Right atrium auricular region (tissue), 2 donors: ENCODE measurements around the gene NOP56. TPM values are rescaled to one million over a fixed set of nuclear protein-coding genes. Genes with fewer than 3 reads are reported as not detected.

Experiments used
- DNase-seq: peaks from one replicate; pipeline ENCODE4 v3.0.0-alpha.2; 2019; ENCODE audit warnings: low spot score
- H3K27ac ChIP-seq, 2 donors: fragments of 200-600 bp; sonication (generic); 1 replicate in 1 of 2; 2 replicates in 1 of 2; pipeline ENCODE4 v1.5.1; 2016 to 2019
- H3K27me3 ChIP-seq, 2 donors: fragments of 200-600 bp; sonication (generic); one replicate each; pipeline versions ENCODE4 v1.5.1 to v1.6.0; 2017 to 2019
- H3K36me3 ChIP-seq: fragments of 200-600 bp; sonication (generic); one replicate; pipeline ENCODE4 v1.5.1; 2016
- H3K4me1 ChIP-seq, 2 donors: fragments of 200-600 bp; sonication (generic); one replicate each; pipeline versions ENCODE4 v1.5.1 to v1.6.0; 2017 to 2019
- H3K4me3 ChIP-seq, 2 donors: fragments of 200-600 bp; sonication (generic); 1 replicate in 1 of 2; 2 replicates in 1 of 2; pipeline ENCODE4 v1.5.1; 2017 to 2019; ENCODE audit warnings: mild to moderate bottlenecking in 1 of 2, moderate library complexity in 1 of 2
- H3K9me3 ChIP-seq, 2 donors: fragments of 200-600 bp; sonication (generic); one replicate each; pipeline ENCODE4 v1.5.1; 2019
- total RNA-seq, 2 donors: library from RNA; depleted of rRNA; stranded (reverse); fragments of >200 nt; gene quantifications; one replicate each; pipeline ENCODE4 v1.1.0, GENCODE V29; 2016
- TF ChIP-seq, protein P1 (sequence below), 2 donors: fragments of 200-600 bp; sonication (generic); IDR thresholded peaks; one replicate each; pipeline ENCODE4 v1.5.1; 2019; ENCODE audit warnings: antibody characterized with exemption in 2 of 2

NOP56 gene
- total RNA-seq, 2 donors from 2014 or later: 30.9 to 47.1 TPM

DNA sequence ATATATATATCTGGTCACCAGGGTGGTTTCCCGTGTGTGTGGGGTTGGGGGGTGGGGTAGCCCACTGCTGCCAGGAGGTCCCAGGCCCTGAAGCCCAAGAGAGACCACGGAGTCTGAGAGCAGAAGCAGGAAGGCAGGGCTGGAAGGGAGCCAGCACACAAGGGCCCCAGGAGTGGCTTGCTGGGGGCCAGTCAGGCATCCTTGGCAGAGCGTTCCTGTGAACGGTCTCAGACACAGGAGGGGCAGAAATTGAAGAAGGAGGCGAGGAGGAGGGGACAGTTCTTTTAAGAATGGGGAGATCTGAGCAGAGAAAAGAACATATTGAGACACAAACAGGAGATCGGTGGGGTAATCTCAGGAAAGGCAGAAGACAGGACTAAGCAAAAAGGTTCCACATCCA lies 38.3 kb downstream of the NOP56 start:
- no peak overlapping the region for H3K4me3 ChIP-seq
- H3K9me3 ChIP-seq: no peaks in the 10 kb centered on the region
- H3K27ac ChIP-seq: no peak overlapping the region
- no peaks in the 10 kb centered on the region for H3K36me3 ChIP-seq
- H3K27me3 ChIP-seq: no peaks in the 10 kb centered on the region
- H3K4me1 ChIP-seq: peaks cover 0 to 13% of the 10 kb centered on the region in 2 donors
- DNase-seq: no peak
- TF ChIP-seq, protein P1, sequence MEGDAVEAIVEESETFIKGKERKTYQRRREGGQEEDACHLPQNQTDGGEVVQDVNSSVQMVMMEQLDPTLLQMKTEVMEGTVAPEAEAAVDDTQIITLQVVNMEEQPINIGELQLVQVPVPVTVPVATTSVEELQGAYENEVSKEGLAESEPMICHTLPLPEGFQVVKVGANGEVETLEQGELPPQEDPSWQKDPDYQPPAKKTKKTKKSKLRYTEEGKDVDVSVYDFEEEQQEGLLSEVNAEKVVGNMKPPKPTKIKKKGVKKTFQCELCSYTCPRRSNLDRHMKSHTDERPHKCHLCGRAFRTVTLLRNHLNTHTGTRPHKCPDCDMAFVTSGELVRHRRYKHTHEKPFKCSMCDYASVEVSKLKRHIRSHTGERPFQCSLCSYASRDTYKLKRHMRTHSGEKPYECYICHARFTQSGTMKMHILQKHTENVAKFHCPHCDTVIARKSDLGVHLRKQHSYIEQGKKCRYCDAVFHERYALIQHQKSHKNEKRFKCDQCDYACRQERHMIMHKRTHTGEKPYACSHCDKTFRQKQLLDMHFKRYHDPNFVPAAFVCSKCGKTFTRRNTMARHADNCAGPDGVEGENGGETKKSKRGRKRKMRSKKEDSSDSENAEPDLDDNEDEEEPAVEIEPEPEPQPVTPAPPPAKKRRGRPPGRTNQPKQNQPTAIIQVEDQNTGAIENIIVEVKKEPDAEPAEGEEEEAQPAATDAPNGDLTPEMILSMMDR (IDR thresholded peaks at IDR 0.05): no peak

- peaks cover 0 to 13% of the 10 kb centered on the region in 2 donors for H3K4me1 ChIP-seq
- no peak overlapping the region for H3K4me3 ChIP-seq
- H3K27me3 ChIP-seq: no peaks in the 10 kb centered on the region
- H3K9me3 ChIP-seq: no peaks in the 10 kb centered on the region
- no peak overlapping the region for H3K27ac ChIP-seq
- no peak for DNase-seq
- TF ChIP-seq, protein P1 (IDR thresholded peaks at IDR 0.05): no peak
- no peaks in the 10 kb centered on the region for H3K36me3 ChIP-seq
Measured at GRCh38 chr20:2691127-2691526, 38.7 kb downstream of the NOP56 start.

DNA sequence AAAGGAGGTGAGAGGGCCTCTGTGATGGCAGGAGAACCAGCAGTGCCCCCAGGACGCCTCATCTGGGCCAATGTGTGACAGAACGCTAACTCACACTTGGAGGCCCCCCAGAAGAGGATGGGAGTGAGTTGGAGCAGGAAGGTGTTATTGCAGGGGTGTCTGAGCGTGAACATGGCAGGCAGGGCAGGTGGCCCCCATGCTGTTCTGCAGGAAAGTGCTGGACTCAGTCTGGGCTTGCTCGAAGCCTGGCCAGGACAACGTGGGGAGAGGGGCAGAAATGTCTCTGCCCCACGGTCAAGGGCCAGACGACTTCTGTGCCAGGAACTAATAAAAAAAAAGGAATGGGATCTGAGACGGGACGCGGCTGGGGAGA lies 39.2 kb downstream of the NOP56 start:
- Histone ChIP-seq H3K4me3 (peak overlapping the region in 1 of 2 donors; percentile 61), H3K4me1 (peaks cover 0 to 13% of the 10 kb centered on the region in 2 donors), H3K36me3 (no peaks in the 10 kb centered on the region), H3K27me3 (no peaks in the 10 kb centered on the region), H3K27ac (peak overlapping the region; percentile 73 to 75), H3K9me3 (no peaks in the 10 kb centered on the region)
- DNase-seq: no peak
- TF ChIP-seq, protein P1 (IDR thresholded peaks at IDR 0.05): no peak

- TF ChIP-seq, protein P1 (IDR thresholded peaks at IDR 0.05): no peak
- Histone ChIP-seq H3K27ac (peak within 1 kb of the TSS; percentile 73 to 75), H3K4me3 (peak within 1 kb of the TSS; percentile 43 to 61), H3K27me3 (no peaks in the 10 kb centered on the region), H3K9me3 (no peaks in the 10 kb centered on the region), H3K36me3 (no peaks in the 10 kb centered on the region), H3K4me1 (peaks cover 0 to 13% of the 10 kb centered on the region in 2 donors)
- peak; percentile 69 for DNase-seq
Measured at GRCh38 chr20:2692036-2692885, 39.8 kb downstream of the NOP56 start, which contains the start of gene EBF4. TSS of gene EBF4 (plus strand) at chr20:2692780. CDS start at chr20:2693646, 866 bp downstream.

DNA sequence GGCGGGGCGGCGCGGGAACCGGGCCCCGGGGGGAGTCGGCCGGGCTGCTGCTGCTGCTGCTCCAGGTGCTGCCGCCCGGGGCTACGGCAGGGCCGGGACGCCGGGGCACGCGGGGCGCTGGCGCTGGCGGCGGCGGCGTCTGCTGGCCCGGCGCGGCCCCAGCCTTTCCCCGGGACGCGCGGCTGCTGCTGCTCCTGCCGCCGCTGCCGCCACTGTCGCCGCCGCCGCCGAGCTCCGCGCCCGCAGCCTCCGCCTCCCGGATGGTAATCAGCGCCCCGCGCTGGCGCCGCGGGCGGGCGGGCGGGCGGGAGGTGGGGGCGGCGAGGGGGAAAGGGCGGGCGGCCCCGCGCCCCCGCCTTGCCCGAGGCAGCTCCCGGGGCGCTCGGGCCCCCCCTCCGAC lies 40.5 kb downstream of the NOP56 start:
- no peak overlapping the region for H3K27ac ChIP-seq
- H3K4me1 ChIP-seq: peaks cover 0 to 13% of the 10 kb centered on the region in 2 donors
- no peaks in the 10 kb centered on the region for H3K9me3 ChIP-seq
- peak overlapping the region; percentile 43 to 61 for H3K4me3 ChIP-seq
- no peak for DNase-seq
- no peaks in the 10 kb centered on the region for H3K27me3 ChIP-seq
- no peaks in the 10 kb centered on the region for H3K36me3 ChIP-seq
- TF ChIP-seq, protein P1 (IDR thresholded peaks at IDR 0.05): no peak
